SU-DHL-6 (cell line): Measurements from ENCODE around the gene SPATC1L.

Experiments
- CTCF ChIP-seq: fragments of 200-600 bp; sonication (generic); IDR thresholded peaks from one replicate; pipeline ENCODE4 v1.5.1; 2017; ENCODE audit warnings: antibody characterized with exemption, mild to moderate bottlenecking, low read length, moderate library complexity; ENCODE audit not compliant: insufficient read depth, poor library complexity, severe bottlenecking
- EZH2phosphoT487 ChIP-seq: fragments of 200-600 bp; sonication (generic), shearing (Covaris generic); conservative IDR thresholded peaks from 2 replicates; pipeline ENCODE4 v1.6.1; 2018; ENCODE audit warnings: mild to moderate bottlenecking, antibody characterized with exemption, low read length, moderate library complexity, mixed read lengths

GRCh38 chr21:46135782-46136395 is 48.4 kb downstream of the SPATC1L start:
- TF ChIP-seq CTCF (no peak), EZH2phosphoT487 (no peak)
